MM.1S (cell line): ENCODE measurements around the gene CLDN4.

Source experiments
- DNase-seq: peaks from one replicate; pipeline ENCODE4 v3.0.0-alpha.2; 2015
- H2AFZ ChIP-seq: fragments of 300-600 bp; sonication (generic); 2 replicates; pipeline ENCODE4 v1.6.0; 2016; ENCODE audit warnings: antibody characterized with exemption, low read length
- H3F3A ChIP-seq: fragments of 300-600 bp; sonication (generic); 2 replicates; pipeline ENCODE4 v1.6.1; 2016; ENCODE audit warnings: mild to moderate bottlenecking, antibody characterized with exemption, low read length, moderate library complexity, mixed read lengths; ENCODE audit not compliant: insufficient read depth
- H3K27ac ChIP-seq: fragments of 300-600 bp; sonication (generic); 2 replicates; pipeline ENCODE4 v1.5.1; 2016; ENCODE audit warnings: mild to moderate bottlenecking, low read length
- H3K27me3 ChIP-seq: fragments of 300-600 bp; sonication (generic); replicated peaks from 2 replicates; pipeline ENCODE4 v1.6.0; 2016; ENCODE audit warnings: low read length; ENCODE audit not compliant: insufficient read depth
- H3K36me3 ChIP-seq: fragments of 300-600 bp; sonication (generic); replicated peaks from 2 replicates; pipeline ENCODE4 v1.6.1; 2016; ENCODE audit warnings: mild to moderate bottlenecking, low read length, mixed read lengths; ENCODE audit not compliant: insufficient read depth
- H3K4me1 ChIP-seq: fragments of 300-600 bp; sonication (generic); 2 replicates; pipeline ENCODE4 v1.6.1; 2016; ENCODE audit warnings: low read length, mixed read lengths
- H3K4me2 ChIP-seq: fragments of 300-600 bp; sonication (generic); 2 replicates; pipeline ENCODE4 v1.6.0; 2016; ENCODE audit warnings: low read depth, low read length
- H3K4me3 ChIP-seq: fragments of 300-600 bp; sonication (generic); 2 replicates; pipeline ENCODE4 v1.5.1; 2016; ENCODE audit warnings: low read length, mixed read lengths
- H3K79me2 ChIP-seq: fragments of 300-600 bp; sonication (generic); 2 replicates; pipeline ENCODE4 v1.6.1; 2016; ENCODE audit warnings: mixed run types, low read length, mixed read lengths
- H3K9ac ChIP-seq: fragments of 300-600 bp; sonication (generic); 2 replicates; pipeline ENCODE4 v1.6.1; 2016; ENCODE audit warnings: low read length, mixed read lengths
- H3K9me2 ChIP-seq: fragments of 300-600 bp; sonication (generic); replicated peaks from 2 replicates; pipeline ENCODE4 v1.6.1; 2016; ENCODE audit warnings: mild to moderate bottlenecking, low read length, mixed read lengths; ENCODE audit not compliant: insufficient read depth
- H3K9me3 ChIP-seq: fragments of 300-600 bp; sonication (generic); replicated peaks from 2 replicates; pipeline ENCODE4 v1.6.1; 2016; ENCODE audit warnings: mild to moderate bottlenecking, low read length, mixed read lengths; ENCODE audit not compliant: insufficient read depth
- H4K20me1 ChIP-seq: fragments of 300-600 bp; sonication (generic); 2 replicates; pipeline ENCODE4 v1.6.1; 2016; ENCODE audit warnings: mild to moderate bottlenecking, low read length, moderate library complexity, mixed read lengths; ENCODE audit not compliant: insufficient read depth
- CTCF ChIP-seq: fragments of 300-600 bp; sonication (generic); IDR thresholded peaks from 2 replicates; pipeline ENCODE4 v1.5.1; 2016; ENCODE audit warnings: antibody characterized with exemption, low read length, mixed read lengths
- EZH2 ChIP-seq: fragments of 300-600 bp; sonication (generic); optimal IDR thresholded peaks from 2 replicates; pipeline ENCODE3; 2017; ENCODE audit warnings: low read depth, mild to moderate bottlenecking, antibody characterized with exemption, low read length, mixed read lengths
- EZH2phosphoT487 ChIP-seq: fragments of 300-600 bp; sonication (generic); IDR thresholded peaks from 2 replicates; pipeline ENCODE4 v1.6.1; 2018; ENCODE audit warnings: antibody characterized with exemption, low read length

The CLDN4 gene

GRCh38 chr7:73828107-73828803 is 2.5 kb upstream of the CLDN4 start:
- Histone ChIP-seq H3K27ac (no peak overlapping the region), H3K27me3 (no peaks in the 10 kb centered on the region), H3K36me3 (no peaks in the 10 kb centered on the region), H3K4me1 (peaks cover 4% of the 10 kb centered on the region; the same call in 1 of the 2 replicates), H3K9ac (no peak overlapping the region), H3K4me2 (no peak overlapping the region), H3K79me2 (no peaks in the 10 kb centered on the region), H3K9me3 (no peaks in the 10 kb centered on the region), H2AFZ (no peak overlapping the region), H3K9me2 (no peaks in the 10 kb centered on the region), H4K20me1 (no peaks in the 10 kb centered on the region), H3K4me3 (no peak overlapping the region), H3F3A (no peaks in the 10 kb centered on the region)
- no peak for DNase-seq
- TF ChIP-seq CTCF (no peak), EZH2phosphoT487 (no peak), EZH2 (no peak)

GRCh38 chr7:73828972-73829371 is 1.8 kb upstream of the CLDN4 start:
- H3F3A ChIP-seq: no peaks in the 10 kb centered on the region
- no peaks in the 10 kb centered on the region for H3K9me3 ChIP-seq
- H3K9ac ChIP-seq: no peak overlapping the region
- H3K4me1 ChIP-seq: peaks cover 4% of the 10 kb centered on the region; the same call in 1 of the 2 replicates
- no peaks in the 10 kb centered on the region for H3K79me2 ChIP-seq
- TF ChIP-seq CTCF: no peak
- no peak for TF ChIP-seq EZH2phosphoT487
- no peak for TF ChIP-seq EZH2
- no peaks in the 10 kb centered on the region for H3K9me2 ChIP-seq
- DNase-seq: no peak
- H2AFZ ChIP-seq: no peak overlapping the region
- H3K27me3 ChIP-seq: no peaks in the 10 kb centered on the region
- H3K27ac ChIP-seq: no peak overlapping the region
- no peaks in the 10 kb centered on the region for H3K36me3 ChIP-seq
- H3K4me3 ChIP-seq: no peak overlapping the region
- H3K4me2 ChIP-seq: no peak overlapping the region
- no peaks in the 10 kb centered on the region for H4K20me1 ChIP-seq

GRCh38 chr7:73829505-73829904 is 1.3 kb upstream of the CLDN4 start:
- Histone ChIP-seq H3K79me2 (no peaks in the 10 kb centered on the region), H3K4me2 (no peak overlapping the region), H3K9me3 (no peaks in the 10 kb centered on the region), H3K27me3 (no peaks in the 10 kb centered on the region), H4K20me1 (no peaks in the 10 kb centered on the region), H3K36me3 (no peaks in the 10 kb centered on the region), H3K9ac (no peak overlapping the region), H3K4me3 (no peak overlapping the region), H2AFZ (no peak overlapping the region), H3K9me2 (no peaks in the 10 kb centered on the region), H3F3A (no peaks in the 10 kb centered on the region), H3K4me1 (peaks cover 4% of the 10 kb centered on the region; the same call in 1 of the 2 replicates), H3K27ac (no peak overlapping the region)
- no peak for DNase-seq
- TF ChIP-seq EZH2: no peak
- TF ChIP-seq CTCF: no peak
- no peak for TF ChIP-seq EZH2phosphoT487
